H1 (cell line): Measurements from ENCODE around the gene UBP1. TPM values are rescaled to one million over a fixed set of nuclear protein-coding genes. Genes with fewer than 3 reads are reported as not detected.

Source experiments
- CTCF ChIA-PET: fragments of 300-600 bp; sonication (Branson Sonifier 250); formaldehyde crosslinking; loops from one replicate; lab custom pipeline; 2021; ENCODE audit not compliant: partially characterized antibody; lab: Charles Lee
- POLR2A ChIA-PET: fragments of 300-600 bp; sonication (Branson Sonifier 250); formaldehyde crosslinking; loops from one replicate; lab custom pipeline; 2021; ENCODE audit warnings: inconsistent platforms; ENCODE audit not compliant: partially characterized antibody; lab: Charles Lee
- DNase-seq, 2 experiments: peaks; one replicate each; pipeline versions ENCODE4 v3.0.0 to v3.0.0-alpha.2; 2010 to 2022; ENCODE audit warnings: low spot score in 2 of 2, low read depth in 1 of 2, mixed read lengths in 1 of 2
- FAIRE-seq: peaks from 2 replicates; lab custom pipeline; 2011; peaks lifted over from hg19 to GRCh38; lab: Jason Lieb, UNC
- H2AFZ ChIP-seq: 2 replicates; pipeline ENCODE4 v1.8.1; 2012; ENCODE audit warnings: low read length, inconsistent platforms
- H2AK5ac ChIP-seq: 2 replicates; pipeline ENCODE4 v1.6.1; 2013; ENCODE audit warnings: low read depth, low read length
- H2BK120ac ChIP-seq: replicated peaks from 2 replicates; pipeline ENCODE3; 2013; ENCODE audit warnings: low read depth, low read length, inconsistent platforms
- H2BK12ac ChIP-seq: 2 replicates; pipeline ENCODE4 v1.6.1; 2013; ENCODE audit warnings: low read depth, low read length
- H2BK15ac ChIP-seq: 2 replicates; pipeline ENCODE4 v1.6.1; 2013; ENCODE audit warnings: low read length
- H2BK20ac ChIP-seq: 2 replicates; pipeline ENCODE4 v1.6.1; 2013; ENCODE audit warnings: low read length
- H2BK5ac ChIP-seq: 2 replicates; pipeline ENCODE4 v1.6.1; 2013; ENCODE audit warnings: low read depth, low read length
- H3K14ac ChIP-seq: 2 replicates; pipeline ENCODE4 v1.6.1; 2013; ENCODE audit warnings: inconsistent platforms; ENCODE audit not compliant: insufficient read length
- H3K18ac ChIP-seq: 2 replicates; pipeline ENCODE4 v1.6.1; 2013; ENCODE audit warnings: low read length; ENCODE audit errors: extremely low read depth
- H3K23ac ChIP-seq: 2 replicates; pipeline ENCODE4 v1.6.1; 2013; ENCODE audit warnings: inconsistent platforms; ENCODE audit not compliant: insufficient read length
- H3K23me2 ChIP-seq: 2 replicates; pipeline ENCODE4 v1.6.1; 2013; ENCODE audit warnings: low read depth, low read length
- H3K27ac ChIP-seq: 2 replicates; pipeline ENCODE4 v1.6.1; 2011; ENCODE audit warnings: low read depth, low read length, inconsistent platforms
- H3K27me3 ChIP-seq, 4 experiments: replicated peaks in 1 of 4; 1 replicate in 1 of 4; 2 replicates in 3 of 4; pipeline versions ENCODE4 v1.6.1 to v1.8.1; 2011 to 2013; ENCODE audit warnings: low read length in 3 of 4, mild to moderate bottlenecking in 3 of 4, inconsistent platforms in 2 of 4, mixed read lengths in 2 of 4, moderate library complexity in 1 of 4; ENCODE audit not compliant: control insufficient read depth in 3 of 4, insufficient read depth in 3 of 4; ENCODE audit errors: extremely low read depth in 1 of 4
- H3K36me3 ChIP-seq, 4 experiments: 2 replicates each; pipeline versions ENCODE4 v1.6.1 to v1.8.1; 2011 to 2013; ENCODE audit warnings: mild to moderate bottlenecking in 4 of 4, low read length in 3 of 4, moderate library complexity in 2 of 4, control low read depth in 1 of 4, inconsistent platforms in 1 of 4; ENCODE audit not compliant: insufficient read depth in 4 of 4, control insufficient read depth in 2 of 4
- H3K4ac ChIP-seq: replicated peaks from 2 replicates; pipeline ENCODE3; 2013; ENCODE audit warnings: low read length, low read depth, mixed read lengths, inconsistent platforms; ENCODE audit not compliant: insufficient read length
- H3K4me1 ChIP-seq, 4 experiments: replicated peaks in 1 of 4; 1 replicate in 1 of 4; 2 replicates in 3 of 4; pipeline versions ENCODE4 v1.6.1 to v1.8.1; 2011 to 2013; ENCODE audit warnings: low read length in 3 of 4, inconsistent platforms in 2 of 4, mixed read lengths in 1 of 4; ENCODE audit not compliant: insufficient read depth in 4 of 4, control insufficient read depth in 3 of 4
- H3K4me2 ChIP-seq, 2 experiments: 2 replicates each; pipeline versions ENCODE4 v1.6.1 to v1.8.1; 2011 to 2013; ENCODE audit warnings: low read depth in 2 of 2, low read length in 2 of 2, control low read depth in 1 of 2, inconsistent platforms in 1 of 2, mild to moderate bottlenecking in 1 of 2; ENCODE audit not compliant: insufficient read depth in 1 of 2
- H3K4me3 ChIP-seq, 4 experiments: fragments of 200-600, 300-600 bp in 1 of 4; sonication (generic), shearing (Covaris generic), sonication (Bioruptor Twin) in 1 of 4; 2 replicates each; pipeline versions ENCODE4 v1.5.1 to v1.8.1; 2011 to 2016; ENCODE audit warnings: low read length in 4 of 4, low read depth in 3 of 4, control low read depth in 2 of 4, inconsistent platforms in 2 of 4, mild to moderate bottlenecking in 2 of 4, mixed read lengths in 1 of 4, moderate library complexity in 1 of 4; ENCODE audit not compliant: insufficient read depth in 2 of 4; ENCODE audit errors: extremely low read depth in 1 of 4
- H3K56ac ChIP-seq: replicated peaks from 2 replicates; pipeline ENCODE3; 2013; ENCODE audit warnings: low read depth, mild to moderate bottlenecking, mixed read lengths, low read length, inconsistent platforms; ENCODE audit not compliant: insufficient read length
- H3K79me1 ChIP-seq: 2 replicates; pipeline ENCODE4 v1.6.1; 2013; ENCODE audit warnings: low read depth, low read length, control low read depth
- H3K79me2 ChIP-seq, 2 experiments: 2 replicates each; pipeline versions ENCODE4 v1.6.1 to v1.8.1; 2012 to 2013; ENCODE audit warnings: low read length in 2 of 2, mild to moderate bottlenecking in 2 of 2, inconsistent platforms in 1 of 2; ENCODE audit not compliant: insufficient read depth in 2 of 2, control insufficient read depth in 1 of 2
- H3K9ac ChIP-seq, 4 experiments: replicated peaks in 1 of 4; 1 replicate in 1 of 4; 2 replicates in 3 of 4; pipeline versions ENCODE4 v1.6.1 to v1.8.1; 2011 to 2013; ENCODE audit warnings: low read depth in 3 of 4, low read length in 3 of 4, control low read depth in 2 of 4, mild to moderate bottlenecking in 2 of 4, moderate library complexity in 2 of 4, inconsistent platforms in 1 of 4; ENCODE audit errors: extremely low read depth in 1 of 4
- H3K9me3 ChIP-seq, 2 experiments: 2 replicates each; pipeline versions ENCODE4 v1.6.1 to v1.8.1; 2012 to 2013; ENCODE audit warnings: mild to moderate bottlenecking in 2 of 2, moderate library complexity in 2 of 2, control low read depth in 1 of 2, inconsistent platforms in 1 of 2, low read depth in 1 of 2, low read length in 1 of 2, mixed read lengths in 1 of 2; ENCODE audit not compliant: insufficient read depth in 2 of 2
- H4K20me1 ChIP-seq, 2 experiments: replicated peaks in 1 of 2; 2 replicates each; pipeline versions ENCODE3 to v1.8.1; 2011 to 2013; ENCODE audit warnings: inconsistent platforms in 2 of 2, low read length in 2 of 2, mild to moderate bottlenecking in 1 of 2; ENCODE audit not compliant: insufficient read depth in 2 of 2, control insufficient read depth in 1 of 2
- H4K5ac ChIP-seq: 2 replicates; pipeline ENCODE4 v1.6.1; 2013; ENCODE audit warnings: low read length, low read depth, mixed read lengths, inconsistent platforms; ENCODE audit not compliant: insufficient read length
- H4K8ac ChIP-seq: 2 replicates; pipeline ENCODE4 v1.8.0; 2013; ENCODE audit warnings: mild to moderate bottlenecking, moderate library complexity, low read length, inconsistent platforms; ENCODE audit not compliant: insufficient read depth; ENCODE audit errors: extremely low read depth
- H4K91ac ChIP-seq: replicated peaks from 2 replicates; pipeline ENCODE3; 2013; ENCODE audit warnings: low read length, mixed read lengths, inconsistent platforms; ENCODE audit not compliant: insufficient read length
- CBX5 ChIP-seq: fragments of 300-800, 300-1000 bp; sonication (generic); IDR thresholded peaks from 2 replicates; pipeline ENCODE4 v1.7.1; 2016; ENCODE audit warnings: antibody characterized with exemption, low read length, low read depth
- CHD1 ChIP-seq: IDR thresholded peaks from 2 replicates; pipeline ENCODE4 v1.6.1; 2012; ENCODE audit warnings: low read depth, low read length, improper control_type of control experiment
- CHD2 ChIP-seq: IDR thresholded peaks from 2 replicates; pipeline ENCODE4 v1.6.1; 2012; ENCODE audit warnings: low read length, improper control_type of control experiment
- KDM4A ChIP-seq: IDR thresholded peaks from one replicate; pipeline ENCODE4 v1.7.1; 2012; ENCODE audit warnings: low read depth, mild to moderate bottlenecking, moderate library complexity, low read length, inconsistent platforms; ENCODE audit not compliant: severe bottlenecking
- PHF8 ChIP-seq: fragments of 200-600 bp; sonication (generic); conservative IDR thresholded peaks from 2 replicates; pipeline ENCODE4 v1.7.1; 2012; ENCODE audit warnings: low read depth, mild to moderate bottlenecking, inconsistent platforms, low read length, moderate library complexity
- SP4 ChIP-seq: IDR thresholded peaks from 2 replicates; pipeline ENCODE4 v1.6.1; 2012; ENCODE audit warnings: low read length, inconsistent platforms
- WGBS, 2 experiments: shearing (Covaris generic) in 1 of 2; methylation state at CpG; one replicate each; pipeline versions ENCODE4 v1.1.6 to v1.1.7; 2013 to 2015; ENCODE audit warnings: low lambda C conversion rate in 2 of 2, mixed read lengths in 2 of 2, inconsistent platforms in 1 of 2, low coverage in 1 of 2, missing lambda C conversion rate in 1 of 2; ENCODE audit not compliant: insufficient replicate concordance in 2 of 2, insufficient coverage in 1 of 2, insufficient read length in 1 of 2; ENCODE audit errors: extremely low coverage in 1 of 2, missing lambda C conversion rate in 1 of 2; 5-methylcytosine and 5-hydroxymethylcytosine counted together
- polyA plus RNA-seq, 7 experiments: library from polyadenylated mRNA; depleted of rRNA in 3 of 7; stranded (reverse) in 5 of 7; unstranded in 2 of 7; fragments of >200 nt in 5 of 7; fragments of 200-250 nt in 2 of 7; gene quantifications; 1 replicate in 5 of 7; 2 replicates in 1 of 7; 4 replicates in 1 of 7; pipeline versions ENCODE4 v1.2.1 to v1.2.3, GENCODE V29; 2011 to 2013; ENCODE audit warnings: missing spikeins in 2 of 7, mixed read lengths in 2 of 7
- total RNA-seq: library from RNA; stranded (reverse); fragmentation: NEBNext Ultra II Directional; extraction: Animal tissue kit (Norgen Biotek cat#: 25700); gene quantifications from 2 replicates; pipeline ENCODE4 v1.2.1, GENCODE V29; 2021
- TF ChIP-seq, protein P1 (sequence below): IDR thresholded peaks from 2 replicates; pipeline ENCODE4 v1.6.1; 2012; ENCODE audit warnings: low read length, inconsistent platforms

The UBP1 gene
- total and polyA plus RNA-seq, 2 of the 8 experiments (the other 6 are each of a cell fraction or from before 2014, with no cell fraction given), result 47.3 to 71.9 TPM

DNA sequence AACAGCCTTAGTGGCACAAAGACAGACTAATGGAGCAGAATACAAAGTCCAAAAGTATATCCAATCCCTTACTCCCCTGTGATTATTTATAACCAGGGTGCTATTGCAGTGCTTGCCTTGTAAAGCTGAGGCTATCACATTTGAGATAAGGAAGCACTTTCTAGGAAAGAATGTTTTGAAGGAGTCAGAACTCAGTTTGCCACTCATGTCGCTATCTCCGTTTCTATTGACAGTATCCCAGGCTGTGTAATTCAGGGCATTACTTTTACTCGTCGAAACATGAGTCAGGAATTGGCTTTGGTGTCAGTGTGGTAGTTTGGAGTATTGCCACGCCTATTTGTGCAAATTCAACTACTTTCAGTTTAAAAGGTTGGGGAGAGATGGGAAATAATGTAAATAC is 84.6 kb downstream of the UBP1 start:
- no peak for FAIRE-seq

More for the DNA sequence above, 84.6 kb downstream of the UBP1 start:
- ChIA-PET POLR2A (no interaction called here), CTCF (interaction anchor here (0.6 to 5.4 kb wide), 3 partner anchors 11 to 85 kb away, joined by 3 to 35 read pairs (median 3); no protein-coding TSS in a partner anchor)
- no peak for DNase-seq
- TF ChIP-seq, protein P1, sequence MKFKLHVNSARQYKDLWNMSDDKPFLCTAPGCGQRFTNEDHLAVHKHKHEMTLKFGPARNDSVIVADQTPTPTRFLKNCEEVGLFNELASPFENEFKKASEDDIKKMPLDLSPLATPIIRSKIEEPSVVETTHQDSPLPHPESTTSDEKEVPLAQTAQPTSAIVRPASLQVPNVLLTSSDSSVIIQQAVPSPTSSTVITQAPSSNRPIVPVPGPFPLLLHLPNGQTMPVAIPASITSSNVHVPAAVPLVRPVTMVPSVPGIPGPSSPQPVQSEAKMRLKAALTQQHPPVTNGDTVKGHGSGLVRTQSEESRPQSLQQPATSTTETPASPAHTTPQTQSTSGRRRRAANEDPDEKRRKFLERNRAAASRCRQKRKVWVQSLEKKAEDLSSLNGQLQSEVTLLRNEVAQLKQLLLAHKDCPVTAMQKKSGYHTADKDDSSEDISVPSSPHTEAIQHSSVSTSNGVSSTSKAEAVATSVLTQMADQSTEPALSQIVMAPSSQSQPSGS, result no peak
- TF ChIP-seq CHD1, result no peak
- no peak for TF ChIP-seq CHD2
- TF ChIP-seq PHF8, result no peak
- TF ChIP-seq SP4, result no peak
- no peak for TF ChIP-seq KDM4A
- no peak for TF ChIP-seq CBX5
- no peak overlapping the region for H3K18ac ChIP-seq
- H2BK5ac ChIP-seq, result no peak overlapping the region
- no peak overlapping the region for H4K5ac ChIP-seq
- H3K14ac ChIP-seq, result no peak overlapping the region
- H2BK12ac ChIP-seq, result no peak overlapping the region
- H3K4me1 ChIP-seq, result no peaks in the 10 kb centered on the region
- H4K91ac ChIP-seq, result no peak overlapping the region
- H3K79me1 ChIP-seq, result no peaks in the 10 kb centered on the region
- no peak overlapping the region for H3K56ac ChIP-seq
- no peak overlapping the region for H2BK20ac ChIP-seq
- no peak overlapping the region for H3K23ac ChIP-seq
- H3K27ac ChIP-seq, result no peak overlapping the region
- H3K27me3 ChIP-seq, result no peaks in the 10 kb centered on the region
- no peaks in the 10 kb centered on the region for H3K79me2 ChIP-seq
- H3K36me3 ChIP-seq, result no peaks in the 10 kb centered on the region
- no peak overlapping the region for H3K4me2 ChIP-seq
- no peak overlapping the region for H2AK5ac ChIP-seq
- H3K23me2 ChIP-seq, result no peaks in the 10 kb centered on the region
- H4K20me1 ChIP-seq, result no peaks in the 10 kb centered on the region
- no peak overlapping the region for H3K4me3 ChIP-seq
- H3K9me3 ChIP-seq, result no peaks in the 10 kb centered on the region
- H2BK15ac ChIP-seq, result no peak overlapping the region
- H2AFZ ChIP-seq, result no peak overlapping the region
- 87% methylated on average over 5 of the region's 5 CpGs; no CpG with 5 or more reads in 1 of the 2 experiments for WGBS, 2 experiments
- H2BK120ac ChIP-seq, result no peak overlapping the region
- H3K9ac ChIP-seq, result no peak overlapping the region
- H3K4ac ChIP-seq, result no peak overlapping the region
- H4K8ac ChIP-seq, result no peak overlapping the region
